Sigmoid colon (tissue), 4 donors: ENCODE measurements around the gene B4GALNT2.

Experiments
- CTCF ChIP-seq, 4 experiments: fragments of 450-650 bp in 3 of 4; fragments of 200-600 bp in 1 of 4; IDR thresholded peaks; one replicate each; pipeline ENCODE4 v1.5.1; 2016 to 2019; ENCODE audit warnings: antibody characterized with exemption in 4 of 4, mild to moderate bottlenecking in 3 of 4, moderate library complexity in 2 of 4
- POLR2AphosphoS5 ChIP-seq, 4 donors: sonication (generic); formaldehyde crosslinking; IDR thresholded peaks; one replicate each; pipeline ENCODE4 v1.6.1; 2017; ENCODE audit warnings: antibody characterized with exemption in 4 of 4

DNA sequence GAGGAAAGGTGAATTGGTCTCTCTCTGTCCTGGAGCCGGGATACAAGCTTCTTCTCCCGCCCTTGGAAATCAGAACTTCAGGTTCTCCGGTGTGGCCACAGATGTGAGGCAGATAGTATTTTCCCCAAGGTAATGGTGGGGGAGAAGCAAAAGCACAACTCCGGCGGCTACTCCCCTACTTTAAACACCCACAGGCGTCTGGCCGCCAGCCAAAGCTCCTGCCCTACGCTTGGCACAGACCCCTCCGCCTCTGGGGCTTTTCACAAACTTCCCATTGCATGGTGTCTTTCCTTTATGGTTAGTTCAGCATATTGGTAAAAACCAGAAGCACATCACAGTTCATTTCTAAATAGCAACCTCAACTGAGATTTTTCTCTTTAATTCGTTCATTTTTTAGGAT is 39.4 kb upstream of the B4GALNT2 start:
- no peak for TF ChIP-seq CTCF (IDR thresholded peaks at IDR 0.05)
- no peak for TF ChIP-seq POLR2AphosphoS5 (IDR thresholded peaks at IDR 0.05)
